SU-DHL-6 (cell line): ENCODE data around the gene SIRT7.

Experiments used
- CTCF ChIP-seq: fragments of 200-600 bp; sonication (generic); IDR thresholded peaks from one replicate; pipeline ENCODE4 v1.5.1; 2017; ENCODE audit warnings: antibody characterized with exemption, mild to moderate bottlenecking, low read length, moderate library complexity; ENCODE audit not compliant: insufficient read depth, poor library complexity, severe bottlenecking
- EZH2phosphoT487 ChIP-seq: fragments of 200-600 bp; sonication (generic), shearing (Covaris generic); conservative IDR thresholded peaks from 2 replicates; pipeline ENCODE4 v1.6.1; 2018; ENCODE audit warnings: mild to moderate bottlenecking, antibody characterized with exemption, low read length, moderate library complexity, mixed read lengths

- TF ChIP-seq CTCF (no peak), EZH2phosphoT487 (no peak)
Observed at GRCh38 chr17:81921996-81922565, 4.1 kb upstream of the SIRT7 start.
